ENCODE data around the gene CAMK1D.
"Not testable (repeated sequence)": the region's sequence is repeated elsewhere in the genome, so short reads cannot be mapped to it uniquely, and the experiment has no call there.

- TF ChIP-seq CTCF (IDR thresholded peaks at IDR 0.05 in 2 of 3, conservative IDR thresholded peaks at IDR 0.05 in 1 of 3; ENCODE audit: control insufficient read depth in 2 of 3, extremely low read depth in 1 of 3, insufficient read depth in 1 of 3, low read depth in 3 of 3, low read length in 3 of 3); EZH2 (IDR thresholded peaks at IDR 0.05; ENCODE audit: borderline replicate concordance, control insufficient read depth, low read depth, low read length): not testable (repeated sequence)
Measured at GRCh38 chr10:12361115-12361514, 11.8 kb downstream of the CAMK1D start.

All from GM12878 (cell line).